DOHH2 (cell line): ENCODE results near the gene ARHGEF7.

Experiments
- H3F3A ChIP-seq: fragments of 200-600 bp; sonication (generic), shearing (Covaris generic); 2 replicates; pipeline ENCODE4 v1.6.0; 2016; ENCODE audit warnings: antibody characterized with exemption, mild to moderate bottlenecking; ENCODE audit not compliant: control insufficient read depth, insufficient read depth
- H3K27ac ChIP-seq: fragments of 200-600 bp; sonication (generic); 2 replicates; pipeline ENCODE4 v1.5.1; 2014; ENCODE audit warnings: low read depth, mild to moderate bottlenecking, low read length, moderate library complexity
- H3K27me3 ChIP-seq: fragments of 200-600 bp; sonication (generic); 2 replicates; pipeline ENCODE4 v1.6.1; 2014; ENCODE audit warnings: mild to moderate bottlenecking, low read length, mixed read lengths; ENCODE audit not compliant: control insufficient read depth
- H3K36me3 ChIP-seq: fragments of 200-600 bp; sonication (generic); 2 replicates; pipeline ENCODE4 v1.6.1; 2014; ENCODE audit warnings: mild to moderate bottlenecking, low read length, moderate library complexity, mixed read lengths; ENCODE audit not compliant: control insufficient read depth
- H3K4me1 ChIP-seq: fragments of 200-600 bp; sonication (generic); 2 replicates; pipeline ENCODE4 v1.6.1; 2014; ENCODE audit warnings: mild to moderate bottlenecking, low read length, mixed read lengths; ENCODE audit not compliant: control insufficient read depth
- H3K4me2 ChIP-seq: fragments of 200-600 bp; sonication (generic); 2 replicates; pipeline ENCODE4 v1.6.0; 2014; ENCODE audit warnings: mild to moderate bottlenecking, low read length, moderate library complexity
- H3K4me3 ChIP-seq: fragments of 200-600 bp; sonication (generic); 2 replicates; pipeline ENCODE4 v1.5.1; 2014; ENCODE audit warnings: mild to moderate bottlenecking, low read length, mixed read lengths
- H3K79me2 ChIP-seq: fragments of 200-600 bp; sonication (generic); 2 replicates; pipeline ENCODE4 v1.6.1; 2014; ENCODE audit warnings: mild to moderate bottlenecking, low read length, mixed read lengths; ENCODE audit not compliant: control insufficient read depth
- H3K9me2 ChIP-seq: fragments of 200-600 bp; sonication (generic); replicated peaks from 2 replicates; pipeline ENCODE4 v1.6.1; 2014; ENCODE audit warnings: mild to moderate bottlenecking, low read length, mixed read lengths; ENCODE audit not compliant: control insufficient read depth
- H3K9me3 ChIP-seq: fragments of 200-600 bp; sonication (generic); 2 replicates; pipeline ENCODE4 v1.6.1; 2014; ENCODE audit warnings: antibody characterized with exemption, low read length, mixed read lengths; ENCODE audit not compliant: control insufficient read depth, insufficient read depth
- H4K20me1 ChIP-seq: fragments of 200-600 bp; sonication (generic); 2 replicates; pipeline ENCODE4 v1.6.0; 2014; ENCODE audit warnings: low read depth, mild to moderate bottlenecking, antibody characterized with exemption, low read length, moderate library complexity; ENCODE audit not compliant: control insufficient read depth, insufficient read depth
- CTCF ChIP-seq: fragments of 200-600 bp; sonication (generic); IDR thresholded peaks from one replicate; pipeline ENCODE4 v1.5.1; 2014; ENCODE audit warnings: antibody characterized with exemption, mild to moderate bottlenecking, low read depth, low read length; ENCODE audit not compliant: poor library complexity, severe bottlenecking
- EZH2phosphoT487 ChIP-seq: fragments of 200-600 bp; sonication (generic); IDR thresholded peaks from 2 replicates; pipeline ENCODE4 v1.6.1; 2017; ENCODE audit warnings: borderline replicate concordance, mild to moderate bottlenecking, antibody characterized with exemption, low read length, moderate library complexity, mixed read lengths

Gene ARHGEF7

GRCh38 chr13:111122056-111122455 lies 6.9 kb downstream of the ARHGEF7 start:
- no peak overlapping the region for H3K4me2 ChIP-seq
- H3K4me1 ChIP-seq, result no peaks in the 10 kb centered on the region
- H3F3A ChIP-seq, result no peaks in the 10 kb centered on the region
- H3K36me3 ChIP-seq, result no peaks in the 10 kb centered on the region
- no peak overlapping the region for H3K4me3 ChIP-seq
- peaks cover 36% of the 10 kb centered on the region for H3K27me3 ChIP-seq
- H3K9me3 ChIP-seq, result no peaks in the 10 kb centered on the region
- H3K79me2 ChIP-seq, result no peaks in the 10 kb centered on the region
- no peaks in the 10 kb centered on the region for H4K20me1 ChIP-seq
- H3K27ac ChIP-seq, result no peak overlapping the region
- TF ChIP-seq EZH2phosphoT487 (no peak), CTCF (no peak)
- no peaks in the 10 kb centered on the region for H3K9me2 ChIP-seq

- Histone ChIP-seq H3K27me3 (peaks cover 30% of the 10 kb centered on the region), H3K36me3 (no peaks in the 10 kb centered on the region), H3K4me2 (no peak overlapping the region), H3K4me3 (no peak overlapping the region), H3K79me2 (no peaks in the 10 kb centered on the region), H3K4me1 (no peaks in the 10 kb centered on the region), H3K9me3 (no peaks in the 10 kb centered on the region), H3K9me2 (no peaks in the 10 kb centered on the region), H4K20me1 (no peaks in the 10 kb centered on the region), H3F3A (no peaks in the 10 kb centered on the region), H3K27ac (no peak overlapping the region)
- TF ChIP-seq CTCF (no peak), EZH2phosphoT487 (no peak)
Observed at GRCh38 chr13:111122631-111123030, 7.5 kb downstream of the ARHGEF7 start.

GRCh38 chr13:111123221-111123620 lies 8.1 kb downstream of the ARHGEF7 start:
- no peaks in the 10 kb centered on the region for H3K79me2 ChIP-seq
- H3K9me3 ChIP-seq, result no peaks in the 10 kb centered on the region
- H3K36me3 ChIP-seq, result no peaks in the 10 kb centered on the region
- no peak overlapping the region for H3K4me3 ChIP-seq
- H4K20me1 ChIP-seq, result no peaks in the 10 kb centered on the region
- TF ChIP-seq EZH2phosphoT487, result no peak
- no peak overlapping the region for H3K4me2 ChIP-seq
- no peak overlapping the region for H3K27ac ChIP-seq
- no peaks in the 10 kb centered on the region for H3K4me1 ChIP-seq
- H3F3A ChIP-seq, result no peaks in the 10 kb centered on the region
- peaks cover 24% of the 10 kb centered on the region for H3K27me3 ChIP-seq
- no peaks in the 10 kb centered on the region for H3K9me2 ChIP-seq

GRCh38 chr13:111123649-111124048 lies 8.5 kb downstream of the ARHGEF7 start:
- Histone ChIP-seq H3K9me2 (no peaks in the 10 kb centered on the region), H3K4me1 (peaks cover under 1% of the 10 kb centered on the region), H3K27me3 (peaks cover 20% of the 10 kb centered on the region)

More at GRCh38 chr13:111123649-111124048, 8.5 kb downstream of the ARHGEF7 start:
- TF ChIP-seq CTCF (no peak), EZH2phosphoT487 (no peak)
- Histone ChIP-seq H3K27ac (no peak overlapping the region), H3K79me2 (no peaks in the 10 kb centered on the region), H3F3A (no peaks in the 10 kb centered on the region), H3K36me3 (no peaks in the 10 kb centered on the region), H4K20me1 (no peaks in the 10 kb centered on the region), H3K9me3 (no peaks in the 10 kb centered on the region), H3K4me3 (no peak overlapping the region), H3K4me2 (no peak overlapping the region)
